Subcutaneous abdominal adipose tissue (tissue), 5 donors: ENCODE results near the gene RBMXL3.
A peak's percentile ranks its signal among the peaks of the same experiment; 100 is the strongest.
"Not testable (repeated sequence)": the region's sequence is repeated elsewhere in the genome, so short reads cannot be mapped to it uniquely, and the experiment has no call there.

Experiments used
- H3K27ac ChIP-seq: one replicate; pipeline ENCODE4 v1.7.0; 2013; ENCODE audit warnings: low read depth, mild to moderate bottlenecking, inconsistent platforms, low read length, moderate library complexity
- H3K27me3 ChIP-seq, 5 donors: one replicate each; pipeline ENCODE4 v1.7.0; 2013; ENCODE audit warnings: low read length in 5 of 5, inconsistent platforms in 1 of 5; ENCODE audit not compliant: control insufficient read depth in 5 of 5, insufficient read depth in 4 of 5
- H3K36me3 ChIP-seq, 5 donors: one replicate each; pipeline ENCODE4 v1.7.0; 2013; ENCODE audit warnings: low read length in 5 of 5; ENCODE audit not compliant: control insufficient read depth in 5 of 5, insufficient read depth in 5 of 5
- H3K4me1 ChIP-seq, 5 donors: one replicate each; pipeline ENCODE4 v1.7.0; 2013; ENCODE audit warnings: low read length in 5 of 5, mild to moderate bottlenecking in 3 of 5, moderate library complexity in 1 of 5; ENCODE audit not compliant: control insufficient read depth in 5 of 5, insufficient read depth in 5 of 5
- H3K4me3 ChIP-seq, 5 donors: one replicate each; pipeline ENCODE4 v1.7.0; 2013; ENCODE audit warnings: low read length in 5 of 5, low read depth in 1 of 5
- H3K9ac ChIP-seq, 5 donors: one replicate each; pipeline ENCODE4 v1.7.0; 2013; ENCODE audit warnings: low read length in 5 of 5, mild to moderate bottlenecking in 4 of 5, moderate library complexity in 3 of 5
- H3K9me3 ChIP-seq, 5 donors: one replicate each; pipeline ENCODE4 v1.7.0; 2013; ENCODE audit warnings: low read length in 5 of 5; ENCODE audit not compliant: control insufficient read depth in 5 of 5
- donor health status: healthy.
- donor health status: healthy.
- donor health status: healthy.
- donor health status: healthy.
- donor health status: healthy.

RBMXL3 gene

DNA sequence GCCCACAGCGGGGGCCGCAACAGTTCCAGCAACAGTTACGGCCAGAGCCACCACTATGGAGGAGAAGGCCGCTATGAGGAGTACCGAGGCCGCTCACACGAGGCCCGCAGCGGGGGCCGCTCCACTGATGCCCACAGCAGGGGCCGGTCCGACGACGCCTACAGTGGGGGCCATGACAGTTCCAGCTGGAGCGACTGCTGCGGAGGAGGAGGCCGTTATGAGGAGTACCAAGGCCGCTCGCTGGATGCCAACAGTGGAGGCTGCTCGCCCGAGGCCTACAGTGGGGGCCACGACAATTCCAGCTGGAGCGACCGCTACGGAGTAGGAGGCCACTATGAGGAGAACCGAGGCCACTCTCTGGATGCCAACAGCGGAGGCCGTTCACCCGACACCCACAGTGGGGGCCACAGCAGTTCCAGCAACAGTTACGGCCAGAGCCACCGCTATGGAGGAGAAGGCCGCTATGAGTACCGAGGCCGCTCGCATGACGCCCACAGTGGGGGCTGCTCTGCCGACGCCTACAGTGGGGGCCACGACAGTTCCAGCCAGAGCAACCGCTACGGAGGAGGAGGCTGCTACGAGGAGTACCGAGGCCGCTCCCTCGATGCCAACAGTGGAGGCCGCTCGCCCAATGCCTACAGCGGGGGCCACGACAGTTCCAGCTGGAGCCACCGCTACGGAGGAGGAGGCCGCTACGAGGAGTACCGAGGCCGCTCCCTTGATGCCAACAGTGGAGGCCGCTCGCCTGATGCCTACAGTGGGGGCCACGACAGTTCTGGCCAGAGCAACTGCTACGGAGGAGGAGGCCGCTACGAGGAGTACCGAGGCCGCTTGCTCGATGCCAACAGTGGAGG is 1.7 kb downstream of the RBMXL3 start:
- no peaks in the 10 kb centered on the region for H3K4me1 ChIP-seq
- peaks cover 0 to 10% (median 3%) of the 10 kb centered on the region in 5 donors for H3K9me3 ChIP-seq
- no peak overlapping the region for H3K9ac ChIP-seq
- no peaks in the 10 kb centered on the region for H3K36me3 ChIP-seq
- no peak overlapping the region for H3K27ac ChIP-seq
- peaks cover 0 to 6% (median 4%) of the 10 kb centered on the region in 5 donors for H3K27me3 ChIP-seq
- H3K4me3 ChIP-seq: no peak overlapping the region

DNA sequence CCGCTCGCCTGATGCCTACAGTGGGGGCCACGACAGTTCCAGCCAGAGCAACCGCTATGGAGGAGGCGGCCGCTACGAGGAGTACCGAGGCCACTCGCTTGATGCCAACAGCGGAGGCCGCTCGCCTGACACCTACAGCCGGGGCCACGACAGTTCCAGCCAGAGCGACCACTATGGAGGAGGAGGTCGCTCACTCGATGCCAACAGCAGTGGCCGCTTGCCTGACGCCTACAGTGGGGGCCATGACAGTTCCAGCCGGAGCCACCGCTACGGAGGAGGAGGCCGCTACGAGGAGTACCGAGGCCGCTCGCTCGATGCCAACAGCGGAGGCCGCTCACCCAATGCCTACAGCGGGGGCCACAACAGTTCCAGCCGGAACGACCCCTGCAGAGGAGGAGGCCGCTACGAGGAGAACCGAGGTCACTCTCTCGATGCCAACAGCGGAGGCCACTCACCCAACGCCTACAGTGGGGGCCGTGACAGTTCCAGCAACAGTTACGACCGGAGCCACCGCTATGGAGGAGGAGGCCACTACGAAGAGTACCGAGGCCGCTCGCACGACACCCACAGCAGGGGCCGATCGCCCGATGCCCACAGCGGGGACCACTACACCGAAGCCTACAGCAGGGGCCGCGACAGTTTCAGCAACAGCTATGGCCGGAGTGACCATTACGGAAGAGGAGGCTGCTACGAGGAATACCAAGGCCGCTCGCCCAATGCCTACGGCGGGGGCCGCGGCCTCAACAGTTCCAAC is 2.5 kb downstream of the RBMXL3 start:
- Histone ChIP-seq H3K36me3 (no peaks in the 10 kb centered on the region), H3K9me3 (peaks cover 0 to 10% (median 4%) of the 10 kb centered on the region in 5 donors), H3K4me1 (no peaks in the 10 kb centered on the region), H3K4me3 (no peak overlapping the region), H3K27me3 (peaks cover 0 to 14% (median 10%) of the 10 kb centered on the region in 5 donors), H3K27ac (no peak overlapping the region), H3K9ac (no peak overlapping the region)

DNA sequence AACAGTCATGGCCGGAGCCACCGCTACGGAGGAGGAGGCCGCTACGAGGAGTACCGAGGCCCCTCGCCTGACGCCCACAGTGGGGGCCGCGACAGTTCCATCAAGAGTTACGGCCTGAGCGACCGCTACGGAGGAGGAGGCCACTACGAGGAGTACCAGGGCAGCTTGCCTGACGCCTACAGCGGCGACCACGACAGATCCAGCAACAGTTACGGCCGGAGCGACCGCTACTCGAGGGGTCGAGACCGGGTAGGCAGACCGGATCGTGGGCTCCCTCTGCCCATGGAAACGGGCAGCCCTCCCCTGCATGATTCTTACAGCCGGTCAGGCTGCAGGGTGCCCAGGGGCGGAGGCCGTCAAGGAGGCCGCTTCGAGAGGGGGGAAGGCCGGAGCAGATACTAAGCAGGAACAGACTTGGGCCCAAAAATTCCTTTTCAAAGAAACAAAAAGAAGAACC is 3.1 kb downstream of the RBMXL3 start:
- H3K4me1 ChIP-seq: no peaks in the 10 kb centered on the region
- peaks cover 0 to 17% (median 10%) of the 10 kb centered on the region in 5 donors for H3K27me3 ChIP-seq
- no peak overlapping the region for H3K9ac ChIP-seq

DNA sequence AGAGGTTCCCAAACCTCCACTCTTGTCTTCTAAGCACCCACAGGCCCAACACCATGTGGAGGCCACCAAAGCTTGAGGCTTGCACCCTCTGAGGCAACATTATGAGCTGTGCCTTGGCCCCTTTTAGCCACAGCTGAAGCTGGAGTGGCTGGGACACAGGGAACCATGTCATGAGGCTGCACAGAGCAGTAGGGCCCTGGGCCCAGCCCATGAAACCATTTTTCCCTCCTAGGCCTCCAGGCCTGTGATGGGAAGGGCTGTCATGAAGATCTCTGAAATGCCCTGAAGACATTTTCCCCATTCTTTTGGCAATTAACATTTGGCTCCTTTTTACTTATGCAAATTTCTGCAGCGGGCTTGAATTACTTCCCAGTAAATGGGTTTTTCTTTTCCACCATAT is 14.8 kb downstream of the RBMXL3 start:
- no peak overlapping the region for H3K27ac ChIP-seq
- peaks cover 0 to 4% (median 0%) of the 10 kb centered on the region in 5 donors for H3K4me1 ChIP-seq
- H3K9ac ChIP-seq: no peak overlapping the region
- H3K27me3 ChIP-seq: no peaks in the 10 kb centered on the region
- H3K4me3 ChIP-seq: peak overlapping the region in 1 of 5 donors; percentile 16
- H3K9me3 ChIP-seq: peaks cover 2 to 23% (median 18%) of the 10 kb centered on the region in 5 donors
- H3K36me3 ChIP-seq: no peaks in the 10 kb centered on the region

More for the DNA sequence above, 3.1 kb downstream of the RBMXL3 start:
- Histone ChIP-seq H3K4me3 (no peak overlapping the region), H3K27ac (no peak overlapping the region), H3K9me3 (peaks cover 0 to 10% (median 4%) of the 10 kb centered on the region in 5 donors), H3K36me3 (no peaks in the 10 kb centered on the region)

DNA sequence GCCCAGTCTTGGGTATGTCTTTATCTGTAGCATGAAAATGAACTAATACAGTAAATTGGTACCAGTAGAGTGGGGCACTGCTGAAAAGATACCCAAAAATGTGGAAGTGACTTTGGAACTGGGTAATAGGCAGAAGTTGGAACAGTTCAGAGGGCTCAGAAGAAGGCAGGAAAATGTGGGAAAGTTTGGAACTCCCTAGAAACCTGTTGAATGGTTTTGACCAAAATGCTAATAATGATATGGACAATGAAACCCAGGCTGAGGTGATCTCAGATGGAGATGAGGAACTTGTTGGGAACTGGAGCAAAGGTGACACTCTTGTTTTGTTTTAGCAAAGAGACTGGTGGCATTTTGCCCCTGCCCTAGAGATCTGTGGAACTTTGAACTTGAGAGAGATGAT is 20.3 kb downstream of the RBMXL3 start:
- H3K4me3 ChIP-seq, H3K9me3 ChIP-seq, H3K36me3 ChIP-seq, H3K4me1 ChIP-seq, H3K9ac ChIP-seq, H3K27me3 ChIP-seq, H3K27ac ChIP-seq: not testable (repeated sequence)

DNA sequence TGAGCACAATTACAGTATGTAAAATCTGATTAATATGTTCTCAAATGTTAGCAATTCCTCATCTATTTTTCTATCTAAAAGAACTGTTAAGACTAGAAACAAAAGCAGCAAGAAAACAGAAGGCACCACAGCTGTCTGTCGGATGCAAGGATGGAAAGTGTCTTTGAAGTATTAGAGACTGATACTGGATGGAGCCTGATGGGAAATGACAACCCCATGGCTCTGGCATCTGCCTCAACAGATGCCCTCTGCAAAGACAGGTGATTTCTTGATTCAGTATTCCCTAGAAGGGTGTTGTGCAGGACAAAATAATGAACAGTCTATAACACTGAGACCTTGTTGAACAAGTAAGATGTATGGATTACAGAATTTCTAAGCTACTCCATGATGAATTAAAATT is 24.9 kb downstream of the RBMXL3 start:
- H3K36me3 ChIP-seq: no peaks in the 10 kb centered on the region
- H3K27ac ChIP-seq: no peak overlapping the region
- H3K4me3 ChIP-seq: no peak overlapping the region
- H3K9me3 ChIP-seq: no peaks in the 10 kb centered on the region
- no peaks in the 10 kb centered on the region for H3K4me1 ChIP-seq
- H3K27me3 ChIP-seq: peaks cover 0 to 5% (median 0%) of the 10 kb centered on the region in 5 donors
- H3K9ac ChIP-seq: no peak overlapping the region

DNA sequence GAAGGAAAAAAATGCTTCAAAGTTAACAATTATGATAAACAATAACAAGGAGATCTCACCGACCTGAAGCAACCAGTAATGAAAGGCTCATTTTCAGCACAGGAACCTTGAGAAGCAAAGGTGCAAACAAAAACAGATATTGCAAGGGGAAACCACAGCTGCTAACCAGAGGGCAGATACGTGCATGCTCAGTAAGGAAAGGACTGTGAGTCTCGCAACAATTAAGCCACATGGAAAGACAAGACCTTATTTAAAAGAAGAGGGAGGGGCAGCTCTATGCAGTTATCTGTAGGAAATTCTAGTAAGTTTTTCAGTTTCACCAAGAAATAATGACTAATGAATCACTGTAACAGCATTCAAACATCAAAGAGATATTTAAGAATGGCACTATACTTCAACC is 25.4 kb downstream of the RBMXL3 start:
- no peaks in the 10 kb centered on the region for H3K36me3 ChIP-seq
- no peak overlapping the region for H3K9ac ChIP-seq
- H3K4me3 ChIP-seq: no peak overlapping the region
- H3K27me3 ChIP-seq: peaks cover 0 to 5% (median 2%) of the 10 kb centered on the region in 5 donors
- no peak overlapping the region for H3K27ac ChIP-seq
- no peaks in the 10 kb centered on the region for H3K4me1 ChIP-seq
- H3K9me3 ChIP-seq: no peaks in the 10 kb centered on the region

DNA sequence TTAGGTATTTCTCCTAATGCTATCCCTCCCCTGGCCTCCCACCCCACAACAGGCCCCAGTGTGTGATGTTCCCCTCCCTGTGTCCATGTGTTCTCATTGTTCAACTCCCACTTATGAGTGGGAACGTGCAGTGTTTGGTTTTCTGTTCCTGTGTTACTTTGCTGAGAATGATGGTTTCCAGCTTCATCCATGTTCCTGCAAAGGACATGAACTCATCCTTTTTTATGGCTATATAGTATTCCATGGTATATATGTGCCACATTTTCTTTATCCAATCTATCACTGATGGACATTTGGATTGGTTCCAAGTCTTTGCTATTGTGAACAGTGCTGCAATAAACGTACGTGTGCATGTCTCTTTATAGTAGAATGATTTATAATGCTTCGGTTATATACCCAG is 28.1 kb downstream of the RBMXL3 start:
- not testable (repeated sequence) for H3K27ac ChIP-seq, H3K9me3 ChIP-seq, H3K4me3 ChIP-seq, H3K4me1 ChIP-seq, H3K27me3 ChIP-seq, H3K36me3 ChIP-seq, H3K9ac ChIP-seq

DNA sequence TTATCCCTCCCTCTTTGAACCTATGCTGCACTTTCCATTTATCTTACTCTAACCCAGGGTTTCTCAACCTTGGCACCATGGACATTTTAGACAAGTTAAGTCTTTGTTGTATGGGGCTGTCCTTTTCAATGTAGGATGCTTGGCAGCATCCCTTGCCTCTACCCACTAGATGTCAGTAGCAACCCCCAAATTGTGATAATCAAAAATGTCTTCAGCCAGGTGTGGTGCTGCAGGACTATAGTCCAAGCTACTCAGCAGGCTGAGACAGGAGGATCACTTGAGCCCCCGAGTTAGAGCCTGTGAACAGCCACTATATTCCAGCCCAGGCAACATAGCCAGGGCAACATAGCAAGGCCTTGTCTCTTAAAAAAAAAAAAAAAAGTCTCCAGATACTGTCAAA is 37.7 kb downstream of the RBMXL3 start:
- no peak overlapping the region for H3K27ac ChIP-seq
- H3K9ac ChIP-seq: no peak overlapping the region
- no peak overlapping the region for H3K4me3 ChIP-seq
- peaks cover 0 to 4% (median 0%) of the 10 kb centered on the region in 5 donors for H3K4me1 ChIP-seq
- H3K27me3 ChIP-seq: peaks cover 0 to 16% (median 7%) of the 10 kb centered on the region in 5 donors
- no peaks in the 10 kb centered on the region for H3K9me3 ChIP-seq
- no peaks in the 10 kb centered on the region for H3K36me3 ChIP-seq
